Prostate gland (tissue), 2 donors: ENCODE results near the gene MT1HL1. TPM values are rescaled to one million over a fixed set of nuclear protein-coding genes. Genes with fewer than 3 reads are reported as not detected.
A peak's percentile ranks its signal among the peaks of the same experiment; 100 is the strongest.

Experiments
- DNase-seq: peaks from one replicate; pipeline ENCODE4 v3.0.0-alpha.2; 2019; ENCODE audit warnings: low spot score
- H3K27ac ChIP-seq, 2 donors: fragments of 200-600 bp; sonication (generic); 2 replicates each; pipeline ENCODE4 v1.5.1; 2017 to 2019
- H3K27me3 ChIP-seq: fragments of 200-600 bp; sonication (generic); replicated peaks from 2 replicates; pipeline ENCODE4 v1.5.1; 2019; ENCODE audit not compliant: insufficient read depth
- H3K36me3 ChIP-seq, 2 donors: fragments of 200-600 bp; sonication (generic); 1 replicate in 1 of 2; 2 replicates in 1 of 2; pipeline versions ENCODE4 v1.5.1 to v1.8.1; 2017 to 2019
- H3K4me1 ChIP-seq: fragments of 200-600 bp; sonication (generic); replicated peaks from 2 replicates; pipeline ENCODE4 v1.5.1; 2019
- H3K4me3 ChIP-seq, 2 donors: fragments of 200-600 bp; sonication (generic); 2 replicates each; pipeline ENCODE4 v1.5.1; 2017 to 2019
- H3K9me3 ChIP-seq: fragments of 200-600 bp; sonication (generic); 2 replicates; pipeline ENCODE4 v1.5.1; 2017
- POLR2A ChIP-seq: fragments of 450-650 bp; IDR thresholded peaks from one replicate; pipeline ENCODE4 v1.6.1; 2016; ENCODE audit warnings: antibody characterized with exemption, mild to moderate bottlenecking
- POLR2AphosphoS5 ChIP-seq: sonication (generic); formaldehyde crosslinking; IDR thresholded peaks from one replicate; pipeline ENCODE4 v1.6.1; 2017; ENCODE audit warnings: antibody characterized with exemption
- WGBS: methylation state at CpG from one replicate; pipeline ENCODE4 v1.1.5; 2018; 5-methylcytosine and 5-hydroxymethylcytosine counted together
- intact Hi-C: fragments of 100-400 bp; cut with DNase I; formaldehyde crosslinking; loops from one replicate; pipeline ENCODE4 v1.14.2; 2022
- total RNA-seq, 2 donors: library from RNA; depleted of rRNA; stranded (reverse); fragments of >200 nt; gene quantifications; one replicate each; pipeline ENCODE4 v1.1.0, GENCODE V29; 2016
- TF ChIP-seq, protein P1 (sequence below), 4 experiments: fragments of 200-600 bp in 2 of 4; fragments of 450-650 bp in 2 of 4; sonication (generic) in 2 of 4; IDR thresholded peaks; 1 replicate in 3 of 4; 2 replicates in 1 of 4; pipeline ENCODE4 v1.5.1; 2016 to 2019; ENCODE audit warnings: antibody characterized with exemption in 4 of 4, mild to moderate bottlenecking in 2 of 4, moderate library complexity in 2 of 4

The MT1HL1 gene
- total RNA-seq, 2 donors from 2014 or later, result not detected

DNA sequence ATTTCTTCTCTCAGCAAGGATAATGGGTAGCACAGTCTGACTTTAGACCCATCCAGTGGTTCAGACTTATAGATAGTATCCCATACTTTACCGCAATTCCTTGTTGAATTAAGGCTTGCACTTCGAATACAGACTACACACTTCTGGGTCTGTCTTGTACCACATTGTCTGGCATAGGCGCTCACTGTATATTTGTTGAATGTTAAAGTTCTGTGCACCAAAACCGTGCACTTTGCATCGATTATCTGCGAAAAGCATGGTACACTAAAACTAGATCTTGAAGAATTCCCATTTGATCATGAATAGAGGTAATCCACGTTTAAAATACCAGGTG, 37.2 kb upstream of the MT1HL1 start:
- DNase-seq, result no peak
- peak overlapping the region in 1 of 2 donors; percentile 39 for H3K4me3 ChIP-seq
- intact Hi-C loops, result loop anchor here (10.0 kb wide), 2 partner anchors 203 to 253 kb away; no protein-coding TSS in a partner anchor
- H3K36me3 ChIP-seq, result no peaks in the 10 kb centered on the region
- H3K27ac ChIP-seq, result no peak overlapping the region
- WGBS, result 10% methylated on average over 7 of the region's 7 CpGs
- H3K4me1 ChIP-seq, result no peaks in the 10 kb centered on the region
- H3K27me3 ChIP-seq, result peaks cover 8% of the 10 kb centered on the region
- H3K9me3 ChIP-seq, result no peaks in the 10 kb centered on the region
- TF ChIP-seq, protein P1, sequence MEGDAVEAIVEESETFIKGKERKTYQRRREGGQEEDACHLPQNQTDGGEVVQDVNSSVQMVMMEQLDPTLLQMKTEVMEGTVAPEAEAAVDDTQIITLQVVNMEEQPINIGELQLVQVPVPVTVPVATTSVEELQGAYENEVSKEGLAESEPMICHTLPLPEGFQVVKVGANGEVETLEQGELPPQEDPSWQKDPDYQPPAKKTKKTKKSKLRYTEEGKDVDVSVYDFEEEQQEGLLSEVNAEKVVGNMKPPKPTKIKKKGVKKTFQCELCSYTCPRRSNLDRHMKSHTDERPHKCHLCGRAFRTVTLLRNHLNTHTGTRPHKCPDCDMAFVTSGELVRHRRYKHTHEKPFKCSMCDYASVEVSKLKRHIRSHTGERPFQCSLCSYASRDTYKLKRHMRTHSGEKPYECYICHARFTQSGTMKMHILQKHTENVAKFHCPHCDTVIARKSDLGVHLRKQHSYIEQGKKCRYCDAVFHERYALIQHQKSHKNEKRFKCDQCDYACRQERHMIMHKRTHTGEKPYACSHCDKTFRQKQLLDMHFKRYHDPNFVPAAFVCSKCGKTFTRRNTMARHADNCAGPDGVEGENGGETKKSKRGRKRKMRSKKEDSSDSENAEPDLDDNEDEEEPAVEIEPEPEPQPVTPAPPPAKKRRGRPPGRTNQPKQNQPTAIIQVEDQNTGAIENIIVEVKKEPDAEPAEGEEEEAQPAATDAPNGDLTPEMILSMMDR (IDR thresholded peaks at IDR 0.05), result no peak
- TF ChIP-seq POLR2A, result no peak
- TF ChIP-seq POLR2AphosphoS5, result no peak

DNA sequence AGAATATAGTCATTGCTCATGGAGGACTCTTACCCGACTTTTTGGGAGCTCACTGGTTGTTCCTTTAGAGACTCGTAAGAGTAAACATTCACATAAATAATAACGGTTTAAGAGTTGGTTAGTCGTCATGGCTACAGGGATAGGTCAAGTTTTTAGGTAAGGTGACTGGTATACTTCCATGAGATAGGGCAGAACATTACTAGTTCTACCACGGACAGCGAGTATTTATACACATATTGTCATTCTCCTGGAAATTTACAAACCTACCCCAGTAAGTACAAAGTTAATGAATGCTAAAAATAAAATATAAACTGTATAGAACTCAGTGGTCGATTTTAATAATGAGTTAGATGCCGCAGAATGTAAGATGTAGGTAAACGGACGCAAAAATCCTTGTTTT, 36.6 kb upstream of the MT1HL1 start:
- Histone ChIP-seq H3K4me3 (no peak overlapping the region), H3K36me3 (no peaks in the 10 kb centered on the region), H3K4me1 (no peaks in the 10 kb centered on the region), H3K27ac (no peak overlapping the region), H3K9me3 (no peaks in the 10 kb centered on the region), H3K27me3 (peaks cover 8% of the 10 kb centered on the region)
- DNase-seq, result no peak
- TF ChIP-seq, protein P1 (IDR thresholded peaks at IDR 0.05), result no peak
- TF ChIP-seq POLR2AphosphoS5 (no peak), POLR2A (no peak)
- WGBS, result 64% methylated on average over 10 of the region's 10 CpGs
- intact Hi-C loops, result loop anchor here (10.0 kb wide), 2 partner anchors 204 to 254 kb away; no protein-coding TSS in a partner anchor

DNA sequence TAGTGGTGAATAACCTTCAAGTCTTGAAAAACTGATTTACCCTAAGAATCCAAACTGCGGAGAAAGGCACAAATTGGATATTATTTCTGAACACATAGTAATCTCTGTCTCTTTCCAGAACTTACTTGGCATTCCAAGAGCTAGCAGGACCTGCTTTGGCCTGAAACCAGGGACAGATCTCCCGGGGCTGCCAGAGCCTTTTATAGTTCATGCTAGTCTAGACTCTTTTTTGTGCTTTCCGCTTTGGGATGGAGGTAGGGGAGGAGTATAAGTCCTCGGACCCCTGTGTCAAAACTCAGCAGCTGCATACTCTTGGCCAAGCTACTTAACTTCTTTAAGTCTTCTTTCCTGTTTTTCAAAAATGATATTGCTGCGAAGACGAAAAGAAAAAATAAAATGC, 34.0 kb upstream of the MT1HL1 start:
- Histone ChIP-seq H3K4me1 (no peaks in the 10 kb centered on the region), H3K27ac (no peak overlapping the region), H3K27me3 (peaks cover 8% of the 10 kb centered on the region), H3K9me3 (no peaks in the 10 kb centered on the region), H3K36me3 (no peaks in the 10 kb centered on the region), H3K4me3 (no peak overlapping the region)
- TF ChIP-seq, protein P1 (IDR thresholded peaks at IDR 0.05), result no peak
- no peak for TF ChIP-seq POLR2AphosphoS5
- intact Hi-C loops, result no loop called here
- no peak for DNase-seq
- WGBS, result 81% methylated on average over 6 of the region's 6 CpGs

DNA sequence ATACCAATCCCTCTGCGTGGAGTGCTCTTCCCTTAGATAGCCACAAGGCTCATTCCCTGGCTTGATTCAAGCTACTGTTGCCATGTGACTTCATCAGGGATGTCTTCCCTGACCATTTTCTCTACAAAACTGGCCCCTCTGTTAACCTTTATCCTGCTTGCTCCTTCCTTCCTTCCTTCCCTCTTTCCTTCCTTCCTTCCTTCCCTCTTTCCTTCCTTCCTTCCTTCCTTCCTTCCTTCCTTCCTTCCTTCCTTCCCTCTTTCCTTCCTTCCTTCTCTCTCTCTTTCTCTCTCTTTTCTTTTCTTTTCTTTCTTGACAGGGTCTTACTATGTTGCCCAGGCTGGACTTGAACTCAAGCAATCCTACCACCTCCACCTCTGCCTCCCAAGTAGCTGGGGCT, 31.5 kb upstream of the MT1HL1 start:
- Histone ChIP-seq H3K27me3 (no peaks in the 10 kb centered on the region), H3K4me3 (no peak overlapping the region), H3K9me3 (no peaks in the 10 kb centered on the region), H3K27ac (no peak overlapping the region), H3K36me3 (no peaks in the 10 kb centered on the region), H3K4me1 (no peaks in the 10 kb centered on the region)
- WGBS, result 95% methylated on average over 1 of the region's 1 CpG
- intact Hi-C loops, result no loop called here
- no peak for DNase-seq
- TF ChIP-seq, protein P1 (IDR thresholded peaks at IDR 0.05), result no peak
- TF ChIP-seq POLR2A (no peak), POLR2AphosphoS5 (no peak)

DNA sequence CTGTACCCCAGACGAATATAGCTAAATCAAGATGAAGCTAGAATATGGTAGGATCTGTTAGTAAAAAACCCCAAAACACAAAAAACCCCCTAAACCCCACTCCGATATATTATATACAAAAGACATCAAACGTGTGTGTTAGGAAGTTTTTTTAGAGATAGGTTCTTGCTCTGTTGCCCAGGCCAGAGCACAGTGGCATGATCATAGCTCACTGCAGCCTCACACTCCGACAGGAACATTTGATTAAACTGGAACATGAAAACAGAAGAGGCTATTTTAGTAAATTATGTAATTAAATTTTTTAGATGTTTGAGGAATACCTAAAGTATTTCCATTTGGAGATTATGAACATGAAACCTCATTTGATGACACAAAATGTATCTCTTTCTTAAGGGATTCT, 29.6 kb upstream of the MT1HL1 start:
- no peaks in the 10 kb centered on the region for H3K36me3 ChIP-seq
- TF ChIP-seq, protein P1 (IDR thresholded peaks at IDR 0.05), result no peak
- TF ChIP-seq POLR2AphosphoS5 (no peak), POLR2A (no peak)
- no peak overlapping the region for H3K27ac ChIP-seq
- H3K4me3 ChIP-seq, result no peak overlapping the region
- H3K4me1 ChIP-seq, result no peaks in the 10 kb centered on the region
- 75% methylated on average over 4 of the region's 4 CpGs for WGBS
- intact Hi-C loops, result no loop called here
- H3K27me3 ChIP-seq, result no peaks in the 10 kb centered on the region
- DNase-seq, result no peak
- H3K9me3 ChIP-seq, result no peaks in the 10 kb centered on the region
